ENCODE results near the gene COQ8B.

COQ8B gene

DNA sequence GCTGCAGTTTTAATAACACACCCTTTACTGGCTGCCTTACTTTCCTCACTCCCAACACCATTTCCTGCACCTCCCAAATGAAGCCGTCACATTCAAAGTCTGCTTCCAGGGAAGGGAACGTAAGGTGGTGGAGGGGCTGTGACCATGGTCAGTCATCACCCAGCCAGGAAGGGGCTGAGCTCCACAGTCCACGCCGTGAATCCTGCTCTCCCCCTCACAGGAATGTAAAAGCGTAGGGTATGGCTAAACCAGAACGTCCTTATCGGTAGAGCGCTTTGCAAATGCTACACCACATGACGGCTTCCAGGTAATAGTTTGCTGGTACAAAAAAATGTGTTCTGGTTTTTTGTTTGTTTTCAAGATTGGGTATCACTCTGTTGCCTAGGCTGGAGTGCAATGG, 33.2 kb downstream of the COQ8B start:
- H3K36me3 ChIP-seq (ENCODE audit: control insufficient read depth, insufficient read depth, low read length): peaks cover 21% of the 10 kb centered on the region
- H3K27ac ChIP-seq (ENCODE audit: low read depth, low read length): no peak overlapping the region
- H3K4me3 ChIP-seq (ENCODE audit: low read length): no peak overlapping the region
- H3K4me1 ChIP-seq (ENCODE audit: control insufficient read depth, insufficient read depth, low read length): peaks cover under 1% of the 10 kb centered on the region
- H3K9ac ChIP-seq (ENCODE audit: low read length): no peak overlapping the region
- H3K27me3 ChIP-seq (ENCODE audit: control insufficient read depth, insufficient read depth, low read length): no peaks in the 10 kb centered on the region

GRCh38 chr19:40682431-40682964, 34.2 kb downstream of the COQ8B start:
- Histone ChIP-seq H3K9ac (ENCODE audit: low read length) (no peak overlapping the region), H3K4me1 (ENCODE audit: control insufficient read depth, insufficient read depth, low read length) (no peaks in the 10 kb centered on the region), H3K4me3 (ENCODE audit: low read length) (no peak overlapping the region), H3K27ac (ENCODE audit: low read depth, low read length) (no peak overlapping the region), H3K27me3 (ENCODE audit: control insufficient read depth, insufficient read depth, low read length) (no peaks in the 10 kb centered on the region), H3K36me3 (ENCODE audit: control insufficient read depth, insufficient read depth, low read length) (peaks cover 21% of the 10 kb centered on the region)

DNA sequence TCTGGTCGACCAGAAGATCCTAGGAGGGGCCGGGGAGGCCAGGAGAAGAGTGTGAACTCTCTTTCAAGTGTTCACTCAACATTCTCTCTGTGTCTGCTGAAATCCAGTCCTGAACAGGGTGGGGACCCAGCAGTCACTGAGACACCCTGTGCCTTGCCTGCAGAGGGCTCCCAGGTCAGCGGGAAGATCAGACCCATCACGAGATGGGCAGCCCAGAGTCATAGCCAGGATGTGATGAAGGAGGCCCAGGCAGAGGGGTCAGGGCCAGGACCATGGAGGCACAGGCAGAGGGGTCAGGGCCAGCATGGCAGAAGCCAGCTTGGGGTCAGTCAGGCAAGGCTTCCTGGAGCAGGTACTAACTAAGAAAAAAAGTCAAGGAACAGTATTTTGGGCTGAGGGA, 35.6 kb downstream of the COQ8B start:
- no peaks in the 10 kb centered on the region for H3K4me1 ChIP-seq (ENCODE audit: control insufficient read depth, insufficient read depth, low read length)
- H3K27ac ChIP-seq (ENCODE audit: low read depth, low read length): no peak overlapping the region
- H3K4me3 ChIP-seq (ENCODE audit: low read length): no peak overlapping the region
- peaks cover 25% of the 10 kb centered on the region for H3K36me3 ChIP-seq (ENCODE audit: control insufficient read depth, insufficient read depth, low read length)
- H3K9ac ChIP-seq (ENCODE audit: low read length): no peak overlapping the region
- H3K27me3 ChIP-seq (ENCODE audit: control insufficient read depth, insufficient read depth, low read length): no peaks in the 10 kb centered on the region

DNA sequence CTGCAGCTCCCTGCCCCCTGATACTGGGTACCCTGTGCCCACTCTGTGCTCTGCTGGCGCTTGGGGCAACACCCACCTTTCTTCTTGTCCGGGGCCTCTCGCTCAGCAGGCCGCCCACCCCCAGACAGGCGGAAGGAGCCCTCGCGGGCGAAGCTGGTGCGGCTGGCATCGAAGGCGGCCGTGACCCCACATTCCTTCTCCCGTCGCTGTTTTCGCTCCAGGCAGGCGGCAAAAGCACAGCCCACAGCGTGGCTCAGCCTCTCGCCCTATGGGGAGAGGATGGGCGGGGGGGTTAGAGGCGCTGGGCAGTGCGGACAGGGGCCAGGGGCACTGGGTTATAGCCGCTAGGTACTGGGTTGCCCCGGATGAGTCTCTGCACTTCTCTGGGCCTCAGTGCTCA, 39.5 kb downstream of the COQ8B start:
- Histone ChIP-seq H3K36me3 (ENCODE audit: control insufficient read depth, insufficient read depth, low read length) (peaks cover 26% of the 10 kb centered on the region), H3K4me1 (ENCODE audit: control insufficient read depth, insufficient read depth, low read length) (no peaks in the 10 kb centered on the region), H3K4me3 (ENCODE audit: low read length) (no peak overlapping the region), H3K9ac (ENCODE audit: low read length) (no peak overlapping the region), H3K27me3 (ENCODE audit: control insufficient read depth, insufficient read depth, low read length) (no peaks in the 10 kb centered on the region), H3K27ac (ENCODE audit: low read depth, low read length) (no peak overlapping the region)

- Histone ChIP-seq H3K27ac (ENCODE audit: low read depth, low read length) (no peak overlapping the region), H3K36me3 (ENCODE audit: control insufficient read depth, insufficient read depth, low read length) (peaks cover 40% of the 10 kb centered on the region), H3K4me1 (ENCODE audit: control insufficient read depth, insufficient read depth, low read length) (no peaks in the 10 kb centered on the region), H3K9ac (ENCODE audit: low read length) (no peak overlapping the region), H3K4me3 (ENCODE audit: low read length) (no peak overlapping the region), H3K27me3 (ENCODE audit: control insufficient read depth, insufficient read depth, low read length) (no peaks in the 10 kb centered on the region)
These were observed 42.4 kb downstream of the COQ8B start for GRCh38 chr19:40674291-40674690.

DNA sequence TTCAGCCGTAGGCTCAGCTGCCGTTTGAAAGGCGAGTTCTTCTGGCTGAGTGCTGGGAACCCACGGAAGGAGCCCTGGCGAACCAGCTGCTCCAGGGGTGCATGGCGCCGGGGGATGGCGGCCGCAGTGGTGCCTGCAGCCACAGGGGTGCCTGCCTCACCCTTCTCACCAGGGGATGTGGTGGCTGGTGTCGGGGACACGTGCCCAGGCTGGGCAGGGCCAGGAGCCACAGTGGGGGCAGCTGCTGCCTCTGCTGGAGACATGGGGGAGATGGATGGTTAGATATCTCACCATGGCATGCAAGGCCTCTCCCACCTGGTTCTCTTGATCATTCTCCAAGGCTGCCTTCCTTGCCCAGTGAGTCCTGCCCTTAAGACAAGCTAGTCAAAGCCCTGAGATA, 43.3 kb downstream of the COQ8B start:
- peaks cover 41% of the 10 kb centered on the region for H3K36me3 ChIP-seq (ENCODE audit: control insufficient read depth, insufficient read depth, low read length)
- H3K27me3 ChIP-seq (ENCODE audit: control insufficient read depth, insufficient read depth, low read length): no peaks in the 10 kb centered on the region
- no peaks in the 10 kb centered on the region for H3K4me1 ChIP-seq (ENCODE audit: control insufficient read depth, insufficient read depth, low read length)
- no peak overlapping the region for H3K27ac ChIP-seq (ENCODE audit: low read depth, low read length)
- H3K4me3 ChIP-seq (ENCODE audit: low read length): no peak overlapping the region
- no peak overlapping the region for H3K9ac ChIP-seq (ENCODE audit: low read length)

GRCh38 chr19:40672573-40673299, 44.0 kb downstream of the COQ8B start:
- Histone ChIP-seq H3K27me3 (ENCODE audit: control insufficient read depth, insufficient read depth, low read length) (no peaks in the 10 kb centered on the region), H3K9ac (ENCODE audit: low read length) (no peak overlapping the region), H3K36me3 (ENCODE audit: control insufficient read depth, insufficient read depth, low read length) (peaks cover 41% of the 10 kb centered on the region), H3K4me3 (ENCODE audit: low read length) (no peak overlapping the region), H3K27ac (ENCODE audit: low read depth, low read length) (no peak overlapping the region), H3K4me1 (ENCODE audit: control insufficient read depth, insufficient read depth, low read length) (no peaks in the 10 kb centered on the region)

DNA sequence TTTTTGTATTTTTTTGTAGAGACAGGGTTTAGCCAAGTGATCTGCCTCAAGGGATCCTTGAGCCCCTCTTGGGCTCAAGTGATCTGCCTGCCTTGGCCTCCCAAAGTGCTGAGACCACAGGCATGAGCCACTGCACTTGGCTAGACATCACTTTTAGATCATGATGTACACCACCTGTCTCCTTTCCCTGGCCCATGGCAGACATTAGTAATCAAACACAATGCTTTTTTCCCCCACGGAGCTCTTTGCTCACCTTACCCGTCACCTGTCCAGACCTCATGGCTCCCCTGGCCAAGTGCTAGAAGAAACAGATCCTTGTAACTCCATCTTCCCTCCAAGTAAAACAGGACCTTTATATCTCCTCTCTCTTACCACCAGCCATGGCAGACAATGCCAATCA, 44.6 kb downstream of the COQ8B start:
- H3K4me3 ChIP-seq (ENCODE audit: low read length): no peak overlapping the region
- H3K4me1 ChIP-seq (ENCODE audit: control insufficient read depth, insufficient read depth, low read length): no peaks in the 10 kb centered on the region
- H3K36me3 ChIP-seq (ENCODE audit: control insufficient read depth, insufficient read depth, low read length): peaks cover 41% of the 10 kb centered on the region
- no peak overlapping the region for H3K27ac ChIP-seq (ENCODE audit: low read depth, low read length)
- H3K27me3 ChIP-seq (ENCODE audit: control insufficient read depth, insufficient read depth, low read length): no peaks in the 10 kb centered on the region
- no peak overlapping the region for H3K9ac ChIP-seq (ENCODE audit: low read length)

DNA sequence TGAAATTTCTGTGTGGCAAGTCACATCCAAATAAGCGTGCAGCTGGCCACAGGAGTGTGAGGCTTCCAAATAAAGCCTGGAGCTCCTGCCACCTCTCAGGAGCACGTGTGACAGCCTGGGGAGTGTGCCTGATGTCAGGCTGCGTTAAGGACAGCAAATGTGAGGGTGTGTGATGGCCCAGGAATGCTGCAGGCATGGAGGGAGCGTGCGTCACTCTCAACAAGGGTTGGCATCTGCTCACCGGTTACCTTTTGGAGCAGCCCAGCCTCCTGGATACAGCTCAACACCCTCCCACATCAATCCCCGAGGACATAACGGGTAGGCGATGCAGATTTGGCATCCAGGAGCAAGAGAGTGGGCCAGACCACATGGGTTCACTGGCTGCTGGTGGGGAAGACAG, 45.3 kb downstream of the COQ8B start:
- no peak overlapping the region for H3K4me3 ChIP-seq (ENCODE audit: low read length)

DNA sequence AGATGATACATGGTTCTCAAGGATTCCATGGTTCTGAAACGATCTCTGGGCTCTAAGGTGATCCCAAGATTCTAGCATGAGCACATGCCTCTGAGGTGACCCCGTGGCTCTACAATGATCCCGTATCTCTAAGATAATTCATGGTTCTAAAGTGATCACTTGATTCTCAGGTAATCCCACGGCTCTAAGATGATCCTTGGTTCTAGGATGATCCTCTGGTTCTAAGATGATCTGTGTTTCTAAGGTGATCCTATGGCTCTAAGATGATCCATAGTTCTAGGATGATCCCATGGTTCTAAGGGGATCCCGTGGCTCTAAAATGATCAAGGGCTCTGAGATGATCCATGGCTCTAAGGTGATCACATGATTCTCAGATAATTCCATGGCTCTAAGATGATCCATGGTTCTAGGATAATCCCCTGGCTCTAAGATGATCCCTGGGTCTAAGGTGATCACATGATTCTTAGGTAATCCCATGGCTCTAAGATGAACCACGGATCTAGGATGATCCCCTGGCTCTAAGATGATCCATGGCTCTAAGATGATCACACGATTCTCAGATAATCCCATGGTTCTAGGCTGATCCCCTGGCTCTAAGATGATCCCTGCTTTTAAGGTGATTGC, 47.6 kb downstream of the COQ8B start:
- Histone ChIP-seq H3K9ac (ENCODE audit: low read length) (no peak overlapping the region), H3K4me1 (ENCODE audit: control insufficient read depth, insufficient read depth, low read length) (no peaks in the 10 kb centered on the region), H3K4me3 (ENCODE audit: low read length) (no peak overlapping the region), H3K27me3 (ENCODE audit: control insufficient read depth, insufficient read depth, low read length) (no peaks in the 10 kb centered on the region), H3K36me3 (ENCODE audit: control insufficient read depth, insufficient read depth, low read length) (peaks cover 31% of the 10 kb centered on the region), H3K27ac (ENCODE audit: low read depth, low read length) (no peak overlapping the region)

More for the DNA sequence above, 45.3 kb downstream of the COQ8B start:
- Histone ChIP-seq H3K9ac (ENCODE audit: low read length) (no peak overlapping the region), H3K4me1 (ENCODE audit: control insufficient read depth, insufficient read depth, low read length) (no peaks in the 10 kb centered on the region), H3K27me3 (ENCODE audit: control insufficient read depth, insufficient read depth, low read length) (no peaks in the 10 kb centered on the region), H3K36me3 (ENCODE audit: control insufficient read depth, insufficient read depth, low read length) (peaks cover 38% of the 10 kb centered on the region), H3K27ac (ENCODE audit: low read depth, low read length) (no peak overlapping the region)

GRCh38 chr19:40667602-40668001, 49.1 kb downstream of the COQ8B start:
- Histone ChIP-seq H3K27ac (ENCODE audit: low read depth, low read length) (no peak overlapping the region), H3K36me3 (ENCODE audit: control insufficient read depth, insufficient read depth, low read length) (peaks cover 24% of the 10 kb centered on the region), H3K4me3 (ENCODE audit: low read length) (no peak overlapping the region), H3K4me1 (ENCODE audit: control insufficient read depth, insufficient read depth, low read length) (peaks cover 3% of the 10 kb centered on the region), H3K9ac (ENCODE audit: low read length) (no peak overlapping the region), H3K27me3 (ENCODE audit: control insufficient read depth, insufficient read depth, low read length) (no peaks in the 10 kb centered on the region)

- Histone ChIP-seq H3K27ac (ENCODE audit: low read depth, low read length) (no peak overlapping the region), H3K4me3 (ENCODE audit: low read length) (no peak overlapping the region), H3K9ac (ENCODE audit: low read length) (no peak overlapping the region), H3K36me3 (ENCODE audit: control insufficient read depth, insufficient read depth, low read length) (peaks cover 17% of the 10 kb centered on the region), H3K27me3 (ENCODE audit: control insufficient read depth, insufficient read depth, low read length) (no peaks in the 10 kb centered on the region), H3K4me1 (ENCODE audit: control insufficient read depth, insufficient read depth, low read length) (peaks cover 3% of the 10 kb centered on the region)
These were observed 49.8 kb downstream of the COQ8B start for GRCh38 chr19:40666803-40667438.

Measured in rectal smooth muscle tissue (tissue), 1 donor.